NCI-H2171 (cell line): Measurements from ENCODE around the gene SPDYE1.
A peak's percentile ranks its signal among the peaks of the same experiment; 100 is the strongest.
"Not testable (repeated sequence)": the region's sequence is repeated elsewhere in the genome, so short reads cannot be mapped to it uniquely, and the experiment has no call there.

Source experiments
- DNase-seq: peaks from one replicate; lab custom pipeline; 2025; lab: John Stamatoyannopoulos, UW

The SPDYE1 gene

GRCh38 chr7:43992896-43993295 is 4.8 kb upstream of the SPDYE1 start:
- DNase-seq, result not testable (repeated sequence)

- DNase-seq, result not testable (repeated sequence)
Measured at GRCh38 chr7:43994681-43995080, 3.0 kb upstream of the SPDYE1 start.

- not testable (repeated sequence) for DNase-seq
Measured at GRCh38 chr7:44012081-44012480, 14.4 kb downstream of the SPDYE1 start.

DNA sequence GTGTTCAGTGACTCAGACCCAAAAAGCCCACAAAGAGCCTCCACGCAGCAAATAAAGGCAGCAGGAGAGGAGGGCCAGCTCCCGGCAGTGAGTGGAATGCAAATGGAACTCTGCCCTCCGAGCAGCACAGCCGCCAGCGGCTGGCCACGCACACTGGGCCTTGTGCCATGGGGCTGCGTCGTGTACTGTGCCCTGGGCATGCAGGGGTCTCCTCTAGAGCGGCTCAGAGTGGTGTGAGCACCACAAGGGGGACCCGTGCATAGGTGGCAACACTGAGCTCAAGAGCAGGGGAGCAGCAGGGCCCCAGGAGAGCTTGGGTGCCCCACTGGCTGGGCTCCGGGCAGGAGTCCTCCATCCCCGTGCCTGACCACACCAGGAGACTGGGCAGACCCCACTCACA is 17.4 kb downstream of the SPDYE1 start:
- DNase-seq, result not testable (repeated sequence)

DNA sequence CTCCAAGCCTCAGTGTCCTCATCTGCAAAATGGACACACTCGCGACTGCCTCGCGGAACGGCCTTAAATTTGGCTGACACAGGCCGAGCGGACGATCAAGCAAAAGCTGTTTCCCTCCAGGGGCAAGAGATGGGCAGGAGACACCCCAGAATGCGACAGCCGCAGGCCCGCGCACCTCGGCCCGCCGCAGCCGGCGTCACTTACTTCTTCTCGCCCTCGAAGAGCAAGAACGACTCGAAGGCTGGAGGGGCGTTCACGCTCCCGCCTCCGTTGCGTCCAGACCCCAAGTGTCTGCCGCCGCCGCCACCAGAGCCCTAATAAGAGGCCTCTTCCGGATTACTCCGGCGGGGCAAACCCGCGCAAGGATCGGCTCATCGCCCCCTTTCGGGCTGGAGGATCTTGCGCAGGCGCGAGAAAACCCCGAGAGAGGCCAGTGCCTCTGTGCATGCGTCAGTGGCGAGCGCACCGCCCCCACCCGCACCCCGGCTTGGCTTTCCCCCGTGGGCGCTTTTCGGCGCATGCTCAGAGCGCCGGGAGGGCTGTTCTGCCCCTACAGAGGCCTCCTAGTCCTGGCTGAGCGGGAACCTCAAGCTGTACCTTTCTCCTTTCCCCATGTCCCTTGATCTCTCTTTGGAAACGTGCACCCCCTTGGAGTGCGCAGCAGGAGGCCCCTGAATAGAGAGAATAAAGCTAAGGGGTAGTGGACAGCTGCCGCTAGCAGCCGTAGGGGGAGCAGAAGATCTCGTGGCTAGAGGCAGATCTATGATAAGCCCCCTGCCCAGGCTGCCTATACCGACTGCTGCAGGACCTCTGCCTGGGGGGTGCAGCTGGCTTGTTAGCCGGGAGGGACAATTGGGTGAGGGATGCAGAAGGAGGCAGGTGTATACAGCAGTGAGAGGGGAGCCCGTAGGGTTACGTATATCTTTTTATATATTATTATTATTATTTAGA is 21.4 kb downstream of the SPDYE1 start:
- DNase-seq, result peak; percentile 90

DNA sequence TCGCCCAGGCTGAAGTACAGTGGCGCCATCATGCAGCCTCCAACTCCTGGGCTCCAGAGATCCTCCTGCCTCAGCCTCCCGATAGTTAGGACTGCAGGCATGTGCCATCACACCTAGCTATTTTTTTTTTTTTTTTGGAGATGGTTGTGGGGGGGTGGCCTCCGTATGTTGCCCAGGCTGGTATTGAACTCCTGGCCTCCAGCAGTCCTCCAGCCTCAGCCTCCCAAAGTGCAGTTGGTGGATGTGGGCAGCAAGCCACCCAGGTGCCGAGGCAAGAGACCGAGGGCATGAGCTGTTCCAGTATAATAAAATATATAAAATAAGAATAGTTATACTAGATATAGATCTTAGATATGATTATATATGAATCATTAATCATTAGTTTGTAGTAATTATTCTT is 22.1 kb downstream of the SPDYE1 start:
- DNase-seq, result not testable (repeated sequence)

- not testable (repeated sequence) for DNase-seq
Measured at GRCh38 chr7:44022069-44022468, 24.4 kb downstream of the SPDYE1 start.

GRCh38 chr7:44022796-44023467 is 25.2 kb downstream of the SPDYE1 start:
- not testable (repeated sequence) for DNase-seq

GRCh38 chr7:44029433-44029832 is 31.7 kb downstream of the SPDYE1 start:
- DNase-seq, result not testable (repeated sequence)

DNA sequence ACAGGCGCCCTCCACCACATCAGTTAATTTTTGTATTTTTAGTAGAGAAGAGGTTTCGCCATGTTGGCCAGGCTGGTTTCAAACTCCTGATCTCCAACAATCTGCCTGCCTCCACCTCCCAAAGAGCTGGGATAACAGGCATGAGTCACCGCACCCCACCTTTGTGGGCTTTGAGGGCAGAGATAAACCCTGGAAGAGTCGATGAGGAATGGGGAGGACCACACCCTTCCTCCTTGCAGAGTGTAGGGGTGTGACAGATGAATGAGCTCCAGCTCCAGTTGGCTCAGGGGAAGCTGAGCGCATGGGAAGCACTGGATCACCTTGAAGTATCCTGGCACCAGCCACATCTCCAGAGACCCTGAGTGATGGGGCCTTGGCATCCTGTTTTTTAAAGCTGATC is 32.3 kb downstream of the SPDYE1 start:
- DNase-seq, result not testable (repeated sequence)

GRCh38 chr7:44031319-44031718 is 33.6 kb downstream of the SPDYE1 start:
- not testable (repeated sequence) for DNase-seq

GRCh38 chr7:44032031-44032430 is 34.3 kb downstream of the SPDYE1 start:
- not testable (repeated sequence) for DNase-seq

- not testable (repeated sequence) for DNase-seq
Measured at GRCh38 chr7:44033971-44034844, 36.5 kb downstream of the SPDYE1 start.

GRCh38 chr7:44036364-44036763 is 38.7 kb downstream of the SPDYE1 start:
- DNase-seq, result not testable (repeated sequence)

- not testable (repeated sequence) for DNase-seq
Measured at GRCh38 chr7:44037951-44038350, 40.3 kb downstream of the SPDYE1 start.

GRCh38 chr7:44038553-44038952 is 40.9 kb downstream of the SPDYE1 start:
- not testable (repeated sequence) for DNase-seq

GRCh38 chr7:44038961-44039558 is 41.4 kb downstream of the SPDYE1 start:
- peak; percentile 84 for DNase-seq

DNA sequence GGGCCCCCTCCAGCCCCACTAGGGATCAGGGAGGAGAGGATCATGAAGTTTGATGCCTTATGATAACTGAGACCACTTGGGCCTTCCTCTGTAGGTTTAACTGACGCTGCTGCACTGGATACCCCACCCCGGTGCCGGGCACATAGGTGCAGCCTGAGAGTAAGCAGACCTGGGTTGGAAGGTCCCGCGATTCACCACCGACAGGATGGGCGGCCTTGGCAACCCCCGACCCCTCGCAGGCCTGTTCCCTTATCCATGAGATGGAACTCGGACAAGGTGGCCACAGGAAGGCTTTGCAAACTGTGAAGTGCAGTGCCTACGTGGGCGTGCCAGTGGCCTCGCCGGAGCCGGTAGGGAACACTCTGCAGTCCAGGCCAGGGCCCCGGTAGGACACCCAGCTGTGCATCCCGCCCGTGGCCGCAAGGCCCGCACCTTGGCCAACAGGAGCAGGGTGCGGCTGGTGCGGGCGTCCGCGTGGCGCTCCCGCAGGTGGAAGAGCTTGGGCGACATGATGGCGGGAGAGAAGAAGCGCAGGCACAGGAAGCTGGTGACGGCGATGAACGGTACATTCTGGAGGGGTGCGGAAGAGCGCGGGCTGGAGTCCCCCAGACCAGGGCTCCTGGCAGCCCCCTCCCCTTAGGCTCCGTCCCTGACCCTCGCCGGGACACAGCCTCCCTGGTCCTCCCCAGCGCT is 42.2 kb downstream of the SPDYE1 start:
- DNase-seq, result not testable (repeated sequence)

- peak; percentile 47 for DNase-seq
Measured at GRCh38 chr7:44040493-44040891, 42.8 kb downstream of the SPDYE1 start.

DNA sequence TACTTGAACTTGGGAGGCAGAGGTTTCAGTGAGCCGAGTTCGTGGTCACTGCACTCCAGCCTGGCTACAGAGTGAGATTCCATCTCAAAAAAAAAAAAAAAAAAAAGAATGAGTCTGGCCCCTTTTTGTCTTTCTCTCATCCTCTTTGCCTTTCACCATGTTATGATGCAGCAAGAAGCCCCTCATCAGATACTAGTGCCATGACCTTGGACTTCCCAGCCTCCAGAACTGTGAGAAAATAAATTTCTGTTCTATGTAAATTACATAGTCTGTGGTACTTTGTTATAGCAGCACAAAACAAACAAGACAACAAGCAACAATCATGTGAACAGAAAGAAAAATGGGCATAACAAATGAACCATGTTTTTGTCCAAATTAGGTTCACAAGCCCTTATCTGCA is 44.5 kb downstream of the SPDYE1 start:
- no peak for DNase-seq

DNA sequence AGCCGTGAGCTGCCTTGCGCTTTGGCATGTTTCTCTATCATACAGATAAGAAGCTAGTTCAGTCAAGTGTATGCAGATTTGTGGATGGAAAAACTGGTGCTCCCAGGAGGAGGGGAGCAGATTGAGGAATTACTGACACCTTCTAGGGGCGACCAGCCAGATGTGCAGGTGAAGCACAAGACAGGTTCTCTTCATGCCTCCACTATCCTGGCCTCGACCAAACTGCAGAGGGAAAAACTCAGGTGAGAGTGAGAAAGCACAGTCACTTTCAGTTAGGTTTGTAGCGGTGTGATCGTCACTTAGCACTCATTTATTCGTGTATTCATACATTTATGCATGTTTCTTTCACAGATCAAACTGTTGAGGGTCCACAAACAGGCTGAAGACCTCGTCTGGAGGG is 46.2 kb downstream of the SPDYE1 start:
- DNase-seq, result no peak
